SU-DHL-6 (cell line): ENCODE results near the gene ELL2.

ENCODE experiments used
- CTCF ChIP-seq: fragments of 200-600 bp; sonication (generic); IDR thresholded peaks from one replicate; pipeline ENCODE4 v1.5.1; 2017; ENCODE audit warnings: antibody characterized with exemption, mild to moderate bottlenecking, low read length, moderate library complexity; ENCODE audit not compliant: insufficient read depth, poor library complexity, severe bottlenecking
- EZH2phosphoT487 ChIP-seq: fragments of 200-600 bp; sonication (generic), shearing (Covaris generic); conservative IDR thresholded peaks from 2 replicates; pipeline ENCODE4 v1.6.1; 2018; ENCODE audit warnings: mild to moderate bottlenecking, antibody characterized with exemption, low read length, moderate library complexity, mixed read lengths

GRCh38 chr5:95936812-95937397 is 24.7 kb downstream of the ELL2 start:
- TF ChIP-seq CTCF (no peak), EZH2phosphoT487 (no peak)
